Naive thymus-derived CD4-positive, alpha-beta T cell (primary cell): ENCODE measurements around the gene ZNF213. TPM values are rescaled to one million over a fixed set of nuclear protein-coding genes. Genes with fewer than 3 reads are reported as not detected.
"Not testable (repeated sequence)": the region's sequence is repeated elsewhere in the genome, so short reads cannot be mapped to it uniquely, and the experiment has no call there.

Source experiments
- ATAC-seq: fragments of 150-1000 bp; cut with Tn5 transposase; 2 replicates; pipeline ENCODE4 v1.10.0; 2021; ENCODE audit warnings: mild to moderate bottlenecking, moderate library complexity
- CTCF ChIA-PET: fragments of 350-600 bp; sonication (Branson Sonifier 250); formaldehyde crosslinking; loops from one replicate; lab custom pipeline; 2021; ENCODE audit warnings: antibody characterized with exemption; lab: Charles Lee
- POLR2A ChIA-PET: fragments of 350-600 bp; sonication (Branson Sonifier 250); formaldehyde crosslinking; loops from one replicate; lab custom pipeline; 2021; ENCODE audit warnings: antibody characterized with exemption, inconsistent platforms; lab: Charles Lee
- DNase-seq, 9 donors: peaks; one replicate each; pipeline versions ENCODE4 v3.0.0 to v3.0.0-alpha.2; 2020 to 2022; ENCODE audit warnings: mixed read lengths in 1 of 9
- H3K27ac ChIP-seq: one replicate; pipeline ENCODE4 v1.7.0; 2013; ENCODE audit warnings: mild to moderate bottlenecking, low read depth, low read length, moderate library complexity
- H3K27me3 ChIP-seq, 2 donors: one replicate each; pipeline ENCODE4 v1.7.0; 2013; ENCODE audit warnings: low read length in 2 of 2, mild to moderate bottlenecking in 2 of 2, moderate library complexity in 2 of 2; ENCODE audit not compliant: control insufficient read depth in 2 of 2, insufficient read depth in 2 of 2
- H3K36me3 ChIP-seq, 3 experiments: 1 replicate in 2 of 3; 2 replicates in 1 of 3; pipeline ENCODE4 v1.7.0; 2013; ENCODE audit warnings: low read length in 3 of 3, mild to moderate bottlenecking in 3 of 3, moderate library complexity in 1 of 3; ENCODE audit not compliant: insufficient read depth in 3 of 3, control insufficient read depth in 2 of 3
- H3K4me1 ChIP-seq, 2 donors: one replicate each; pipeline ENCODE4 v1.7.0; 2013; ENCODE audit warnings: low read length in 2 of 2, mild to moderate bottlenecking in 2 of 2, moderate library complexity in 1 of 2; ENCODE audit not compliant: control insufficient read depth in 2 of 2, insufficient read depth in 2 of 2
- H3K4me3 ChIP-seq: 2 replicates; pipeline ENCODE4 v1.7.0; 2013; ENCODE audit warnings: mild to moderate bottlenecking, low read length
- H3K9me3 ChIP-seq, 3 experiments: 1 replicate in 2 of 3; 2 replicates in 1 of 3; pipeline ENCODE4 v1.7.0; 2013; ENCODE audit warnings: low read length in 3 of 3; ENCODE audit not compliant: control insufficient read depth in 2 of 3
- H3K27ac Mint-ChIP-seq, 9 donors: one replicate each; pipeline ENCODE4 v1.8.0; 2020 to 2022; ENCODE audit warnings: mixed read lengths in 9 of 9, mild to moderate bottlenecking in 8 of 9, moderate library complexity in 5 of 9, inconsistent platforms in 2 of 9
- H3K27me3 Mint-ChIP-seq, 5 donors: one replicate each; pipeline ENCODE4 v1.8.0; 2021 to 2022; ENCODE audit warnings: mixed read lengths in 5 of 5, mild to moderate bottlenecking in 1 of 5
- H3K36me3 Mint-ChIP-seq, 5 donors: one replicate each; pipeline ENCODE4 v1.8.0; 2020 to 2022; ENCODE audit warnings: mixed read lengths in 5 of 5, mild to moderate bottlenecking in 3 of 5, inconsistent platforms in 1 of 5
- H3K4me1 Mint-ChIP-seq, 7 donors: one replicate each; pipeline ENCODE4 v1.8.0; 2020 to 2022; ENCODE audit warnings: mixed read lengths in 7 of 7, mild to moderate bottlenecking in 3 of 7, inconsistent platforms in 1 of 7
- H3K4me3 Mint-ChIP-seq, 10 donors: one replicate each; pipeline ENCODE4 v1.8.0; 2020 to 2022; ENCODE audit warnings: mild to moderate bottlenecking in 10 of 10, mixed read lengths in 10 of 10, moderate library complexity in 6 of 10, inconsistent platforms in 2 of 10
- H3K9me3 Mint-ChIP-seq, 11 donors: one replicate each; pipeline ENCODE4 v1.8.0; 2020 to 2022; ENCODE audit warnings: mixed read lengths in 11 of 11, mild to moderate bottlenecking in 4 of 11, inconsistent platforms in 1 of 11, moderate library complexity in 1 of 11
- intact Hi-C, 2 donors: fragments of 100-400 bp; cut with micrococcal nuclease; formaldehyde crosslinking; loops; one replicate each; pipeline ENCODE4 v1.15.1; 2023
- polyA plus RNA-seq, 2 donors: library from polyadenylated mRNA; unstranded; fragments of 300-500 nt; fragmentation: Illumina TruSeq; gene quantifications; one replicate each; pipeline ENCODE4 v1.2.3, GENCODE V29; 2021
- total RNA-seq, 6 experiments: library from RNA in 5 of 6; stranded (reverse) in 5 of 6; gene quantifications; 1 replicate in 5 of 6; 2 replicates in 1 of 6; pipeline ENCODE4 v1.2.3 and lab custom pipeline; 2021 to 2026

The ZNF213 gene
- total and polyA plus RNA-seq, 7 experiments from 2014 or later = 1.7 to 14.0 (median 6.5) TPM

GRCh38 chr16:3139561-3139960 is 4.7 kb downstream of the ZNF213 start:
- H3K27me3 Mint-ChIP-seq, H3K4me3 ChIP-seq, H3K27ac ChIP-seq, ATAC-seq, H3K4me1 ChIP-seq, H3K9me3 ChIP-seq, DNase-seq, H3K27me3 ChIP-seq, H3K9me3 Mint-ChIP-seq: not testable (repeated sequence)
- H3K36me3 ChIP-seq = peaks cover 0 to 57% (median 0%) of the 10 kb centered on the region in 3 experiments
- Mint-ChIP-seq H3K36me3 (peaks cover 4 to 26% (median 8%) of the 10 kb centered on the region in 5 donors), H3K4me3 (peak overlapping the region in 1 of 10 donors; percentile 53), H3K4me1 (peaks cover 0 to 22% (median 19%) of the 10 kb centered on the region in 7 donors), H3K27ac (peak overlapping the region in 1 of 9 donors; percentile 20)
- ChIA-PET POLR2A (interaction anchor here (1.5 to 1.6 kb wide), 2 partner anchors 11 to 64 kb away, joined by 3 to 5 read pairs; no protein-coding TSS in a partner anchor), CTCF (interaction anchor here (0.6 to 1.0 kb wide), 2 partner anchors 108 to 323 kb away, joined by 3 read pairs; no protein-coding TSS in a partner anchor)
- intact Hi-C loops = loop anchor here (5.0 to 10.0 kb wide), 2 partner anchors 365 to 712 kb away; partner anchors contain the start of genes CCNF (in 1 of the 2) and ELOB (in 1 of the 2)

- DNase-seq (no peak), ATAC-seq (no peak)
- peaks cover 0 to 54% (median 0%) of the 10 kb centered on the region in 3 experiments for H3K36me3 ChIP-seq
- Mint-ChIP-seq H3K9me3 (no peaks in the 10 kb centered on the region), H3K4me1 (peaks cover 0 to 17% (median 13%) of the 10 kb centered on the region in 7 donors), H3K27ac (no peak overlapping the region), H3K27me3 (no peaks in the 10 kb centered on the region), H3K4me3 (no peak overlapping the region), H3K36me3 (peaks cover 4 to 26% (median 8%) of the 10 kb centered on the region in 5 donors)
- H3K4me3 ChIP-seq = no peak overlapping the region
- H3K4me1 ChIP-seq = peaks cover 0 to 6% of the 10 kb centered on the region in 2 donors
- CTCF ChIA-PET = interaction anchor here (0.6 to 0.8 kb wide), 2 partner anchors 9 to 112 kb away, joined by 3 to 4 read pairs; no protein-coding TSS in a partner anchor
- H3K9me3 ChIP-seq = no peaks in the 10 kb centered on the region
- H3K27ac ChIP-seq = no peak overlapping the region
- intact Hi-C loops = no loop called here
- POLR2A ChIA-PET = no interaction called here
- H3K27me3 ChIP-seq = no peaks in the 10 kb centered on the region
These were observed 6.0 kb downstream of the ZNF213 start for GRCh38 chr16:3140603-3141427.

GRCh38 chr16:3141781-3142311 is 7.0 kb downstream of the ZNF213 start:
- intact Hi-C loops = no loop called here
- peaks cover 4 to 26% (median 8%) of the 10 kb centered on the region in 5 donors for H3K36me3 Mint-ChIP-seq
- Histone ChIP-seq H3K36me3 (peaks cover 0 to 54% (median 0%) of the 10 kb centered on the region in 3 experiments), H3K4me3 (no peak overlapping the region), H3K9me3 (no peaks in the 10 kb centered on the region), H3K27me3 (no peaks in the 10 kb centered on the region), H3K4me1 (no peaks in the 10 kb centered on the region), H3K27ac (no peak overlapping the region)
- no peak overlapping the region for H3K4me3 Mint-ChIP-seq
- ChIA-PET POLR2A (no interaction called here), CTCF (interaction anchor here (0.5 kb wide), 1 partner anchor 28 kb away, joined by 3 read pairs; no protein-coding TSS in a partner anchor)
- H3K4me1 Mint-ChIP-seq = peaks cover 0 to 16% (median 7%) of the 10 kb centered on the region in 7 donors
- no peak for ATAC-seq
- no peak overlapping the region for H3K27ac Mint-ChIP-seq
- H3K27me3 Mint-ChIP-seq = no peaks in the 10 kb centered on the region
- no peaks in the 10 kb centered on the region for H3K9me3 Mint-ChIP-seq
- DNase-seq = no peak

GRCh38 chr16:3142327-3142726 is 7.5 kb downstream of the ZNF213 start:
- Histone ChIP-seq H3K36me3 (peaks cover 0 to 49% (median 0%) of the 10 kb centered on the region in 3 experiments), H3K27me3 (no peaks in the 10 kb centered on the region), H3K27ac (no peak overlapping the region), H3K9me3 (no peaks in the 10 kb centered on the region), H3K4me3 (no peak overlapping the region), H3K4me1 (no peaks in the 10 kb centered on the region)
- H3K27ac Mint-ChIP-seq = no peak overlapping the region
- peaks cover 0 to 11% (median 4%) of the 10 kb centered on the region in 7 donors for H3K4me1 Mint-ChIP-seq
- CTCF ChIA-PET = interaction anchor here (0.5 kb wide), 1 partner anchor 27 kb away, joined by 3 read pairs; no protein-coding TSS in a partner anchor
- H3K4me3 Mint-ChIP-seq = no peak overlapping the region
- intact Hi-C loops = no loop called here
- H3K9me3 Mint-ChIP-seq = no peaks in the 10 kb centered on the region
- no peak for ATAC-seq
- H3K36me3 Mint-ChIP-seq = peaks cover 4 to 26% (median 8%) of the 10 kb centered on the region in 5 donors
- DNase-seq = no peak
- no peaks in the 10 kb centered on the region for H3K27me3 Mint-ChIP-seq
- POLR2A ChIA-PET = no interaction called here

- Histone ChIP-seq H3K27me3 (no peaks in the 10 kb centered on the region), H3K27ac (no peak overlapping the region), H3K9me3 (no peaks in the 10 kb centered on the region), H3K4me3 (no peak overlapping the region), H3K4me1 (no peaks in the 10 kb centered on the region), H3K36me3 (peaks cover 0 to 45% (median 0%) of the 10 kb centered on the region in 3 experiments)
- H3K4me1 Mint-ChIP-seq = peaks cover 0 to 6% (median 2%) of the 10 kb centered on the region in 7 donors
- ATAC-seq = no peak
- ChIA-PET POLR2A (no interaction called here), CTCF (no interaction called here)
- peaks cover 4 to 22% (median 8%) of the 10 kb centered on the region in 5 donors for H3K36me3 Mint-ChIP-seq
- H3K4me3 Mint-ChIP-seq = no peak overlapping the region
- H3K9me3 Mint-ChIP-seq = no peaks in the 10 kb centered on the region
- intact Hi-C loops = no loop called here
- no peak overlapping the region for H3K27ac Mint-ChIP-seq
- DNase-seq = no peak
- H3K27me3 Mint-ChIP-seq = no peaks in the 10 kb centered on the region
These were observed 7.9 kb downstream of the ZNF213 start for GRCh38 chr16:3142770-3143169.

GRCh38 chr16:3143189-3143588 is 8.4 kb downstream of the ZNF213 start:
- H3K4me1 Mint-ChIP-seq = peaks cover 0 to 4% (median 0%) of the 10 kb centered on the region in 7 donors
- no peak overlapping the region for H3K27ac ChIP-seq
- H3K9me3 Mint-ChIP-seq = no peaks in the 10 kb centered on the region
- H3K36me3 ChIP-seq = peaks cover 0 to 41% (median 0%) of the 10 kb centered on the region in 3 experiments
- intact Hi-C loops = no loop called here
- no peaks in the 10 kb centered on the region for H3K27me3 ChIP-seq
- H3K9me3 ChIP-seq = no peaks in the 10 kb centered on the region
- ChIA-PET CTCF (no interaction called here), POLR2A (interaction anchor here (1.6 kb wide), 1 partner anchor 15 kb away, joined by 3 read pairs; no protein-coding TSS in a partner anchor)
- peaks cover 4 to 19% (median 8%) of the 10 kb centered on the region in 5 donors for H3K36me3 Mint-ChIP-seq
- H3K27me3 Mint-ChIP-seq = no peaks in the 10 kb centered on the region
- no peak overlapping the region for H3K4me3 ChIP-seq
- no peak overlapping the region for H3K27ac Mint-ChIP-seq
- H3K4me1 ChIP-seq = no peaks in the 10 kb centered on the region
- no peak overlapping the region for H3K4me3 Mint-ChIP-seq
- ATAC-seq (no peak), DNase-seq (no peak)
